ENCODE results near the gene GPR162. TPM values are rescaled to one million over a fixed set of nuclear protein-coding genes. Genes with fewer than 3 reads are reported as not detected.

GPR162 gene
- polyA plus RNA-seq, 3 donors = 15.1 to 81.7 (median 16.0) TPM

- Histone ChIP-seq H3K27ac (ENCODE audit: low read depth in 1 of 2, low read length in 2 of 2) (no peak overlapping the region), H3K4me1 (ENCODE audit: control insufficient read depth in 1 of 2, insufficient read depth in 2 of 2, low read length in 2 of 2) (peaks cover 17 to 37% of the 10 kb centered on the region in 2 donors), H3K79me2 (ENCODE audit: insufficient read depth, low read length) (no peaks in the 10 kb centered on the region), H3K27me3 (ENCODE audit: control insufficient read depth in 2 of 2, insufficient read depth in 2 of 2, low read length in 2 of 2) (peaks cover 4 to 44% of the 10 kb centered on the region in 2 donors), H3K4me2 (replicated peaks; ENCODE audit: extremely low read depth, low read length, poor library complexity, severe bottlenecking) (peak overlapping the region; percentile 85), H3K4me3 (replicated peaks in 1 of 3; ENCODE audit: low read depth in 2 of 3, low read length in 3 of 3) (peak overlapping the region; percentile 14 to 74 (median 21)), H2AFZ (ENCODE audit: insufficient read depth, low read depth, low read length, poor library complexity, severe bottlenecking) (peak overlapping the region; percentile 72), H4K20me1 (ENCODE audit: insufficient read depth, low read length) (no peaks in the 10 kb centered on the region), H3K9me3 (replicated peaks in 1 of 2; ENCODE audit: control insufficient read depth in 1 of 2, insufficient read depth in 1 of 2, low read length in 2 of 2) (peaks cover 0 to 9% of the 10 kb centered on the region in 2 donors), H3K36me3 (replicated peaks in 1 of 2; ENCODE audit: control insufficient read depth in 1 of 2, insufficient read depth in 2 of 2, low read length in 2 of 2) (no peaks in the 10 kb centered on the region), H3K9ac (ENCODE audit: insufficient read depth, low read length, poor library complexity, severe bottlenecking) (peak overlapping the region; percentile 42)
- intact Hi-C loops (cut with micrococcal nuclease) = loop anchor here (5.0 kb wide), 1 partner anchor 42 kb away; no protein-coding TSS in a partner anchor
- WGBS (ENCODE audit: insufficient coverage) = under 1% methylated on average over 32 of the region's 35 CpGs
- peak; percentile 82 to 87 (median 86) for DNase-seq
- H3K27ac Mint-ChIP-seq = peak overlapping the region in 5 of 7 donors; percentile 33 to 88 (median 75)
- peaks cover 25% of the 10 kb centered on the region for H3K4me1 Mint-ChIP-seq
- TF ChIP-seq, protein P1, sequence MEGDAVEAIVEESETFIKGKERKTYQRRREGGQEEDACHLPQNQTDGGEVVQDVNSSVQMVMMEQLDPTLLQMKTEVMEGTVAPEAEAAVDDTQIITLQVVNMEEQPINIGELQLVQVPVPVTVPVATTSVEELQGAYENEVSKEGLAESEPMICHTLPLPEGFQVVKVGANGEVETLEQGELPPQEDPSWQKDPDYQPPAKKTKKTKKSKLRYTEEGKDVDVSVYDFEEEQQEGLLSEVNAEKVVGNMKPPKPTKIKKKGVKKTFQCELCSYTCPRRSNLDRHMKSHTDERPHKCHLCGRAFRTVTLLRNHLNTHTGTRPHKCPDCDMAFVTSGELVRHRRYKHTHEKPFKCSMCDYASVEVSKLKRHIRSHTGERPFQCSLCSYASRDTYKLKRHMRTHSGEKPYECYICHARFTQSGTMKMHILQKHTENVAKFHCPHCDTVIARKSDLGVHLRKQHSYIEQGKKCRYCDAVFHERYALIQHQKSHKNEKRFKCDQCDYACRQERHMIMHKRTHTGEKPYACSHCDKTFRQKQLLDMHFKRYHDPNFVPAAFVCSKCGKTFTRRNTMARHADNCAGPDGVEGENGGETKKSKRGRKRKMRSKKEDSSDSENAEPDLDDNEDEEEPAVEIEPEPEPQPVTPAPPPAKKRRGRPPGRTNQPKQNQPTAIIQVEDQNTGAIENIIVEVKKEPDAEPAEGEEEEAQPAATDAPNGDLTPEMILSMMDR (IDR thresholded peaks at IDR 0.05) = peak; percentile 87
- peaks cover 0 to 4% (median 2%) of the 10 kb centered on the region in 7 donors for H3K9me3 Mint-ChIP-seq
- H3K4me3 Mint-ChIP-seq = peak overlapping the region; percentile 80 to 94
- peaks cover 0 to 9% of the 10 kb centered on the region in 2 donors for H3K36me3 Mint-ChIP-seq
- H3K27me3 Mint-ChIP-seq (ENCODE audit: low read depth in 3 of 3) = peaks cover 44 to 49% (median 47%) of the 10 kb centered on the region in 3 donors
These were observed 42.8 kb upstream of the GPR162 start for GRCh38 chr12:6778574-6779550.

- TF ChIP-seq, protein P1 (IDR thresholded peaks at IDR 0.05) = no peak
- H3K27ac Mint-ChIP-seq = peak overlapping the region in 1 of 7 donors; percentile 40
These were observed 41.8 kb upstream of the GPR162 start for GRCh38 chr12:6779708-6780432.

More at GRCh38 chr12:6779708-6780432, 41.8 kb upstream of the GPR162 start:
- Histone ChIP-seq H3K27me3 (ENCODE audit: control insufficient read depth in 2 of 2, insufficient read depth in 2 of 2, low read length in 2 of 2) (peaks cover 0 to 34% of the 10 kb centered on the region in 2 donors), H4K20me1 (ENCODE audit: insufficient read depth, low read length) (no peaks in the 10 kb centered on the region), H3K4me3 (replicated peaks in 1 of 3; ENCODE audit: low read depth in 2 of 3, low read length in 3 of 3) (no peak overlapping the region), H2AFZ (ENCODE audit: insufficient read depth, low read depth, low read length, poor library complexity, severe bottlenecking) (no peak overlapping the region), H3K27ac (ENCODE audit: low read depth in 1 of 2, low read length in 2 of 2) (no peak overlapping the region), H3K4me1 (ENCODE audit: control insufficient read depth in 1 of 2, insufficient read depth in 2 of 2, low read length in 2 of 2) (peaks cover 28 to 44% of the 10 kb centered on the region in 2 donors), H3K4me2 (replicated peaks; ENCODE audit: extremely low read depth, low read length, poor library complexity, severe bottlenecking) (no peak overlapping the region), H3K9ac (ENCODE audit: insufficient read depth, low read length, poor library complexity, severe bottlenecking) (no peak overlapping the region), H3K36me3 (replicated peaks in 1 of 2; ENCODE audit: control insufficient read depth in 1 of 2, insufficient read depth in 2 of 2, low read length in 2 of 2) (no peaks in the 10 kb centered on the region), H3K9me3 (replicated peaks in 1 of 2; ENCODE audit: control insufficient read depth in 1 of 2, insufficient read depth in 1 of 2, low read length in 2 of 2) (no peaks in the 10 kb centered on the region), H3K79me2 (ENCODE audit: insufficient read depth, low read length) (no peaks in the 10 kb centered on the region)
- DNase-seq = no peak
- H3K4me1 Mint-ChIP-seq = peaks cover 31% of the 10 kb centered on the region
- peaks cover 0 to 5% of the 10 kb centered on the region in 2 donors for H3K36me3 Mint-ChIP-seq
- H3K9me3 Mint-ChIP-seq = peaks cover 0 to 2% (median 0%) of the 10 kb centered on the region in 7 donors
- H3K4me3 Mint-ChIP-seq = no peak overlapping the region
- intact Hi-C loops (cut with micrococcal nuclease) = loop anchor here (5.0 kb wide), 1 partner anchor 43 kb away; no protein-coding TSS in a partner anchor
- WGBS (ENCODE audit: insufficient coverage) = 97% methylated on average over 3 of the region's 6 CpGs
- H3K27me3 Mint-ChIP-seq (ENCODE audit: low read depth in 3 of 3) = peaks cover 34 to 39% (median 37%) of the 10 kb centered on the region in 3 donors

All from CD14-positive monocyte (primary cell).